ENCODE results near the gene NUBP1.
"Not testable (repeated sequence)": the region's sequence is repeated elsewhere in the genome, so short reads cannot be mapped to it uniquely, and the experiment has no call there.

NUBP1 gene

GRCh38 chr16:10787304-10787703 is 43.7 kb downstream of the NUBP1 start:
- WGBS (ENCODE audit: insufficient coverage) = 100% methylated on average over 4 of the region's 5 CpGs
- CTCF ChIA-PET = interaction anchor here (0.9 kb wide), 1 partner anchor 30 kb away, joined by 3 read pairs; no protein-coding TSS in a partner anchor

GRCh38 chr16:10788630-10789029 is 45.0 kb downstream of the NUBP1 start:
- H3K4me1 ChIP-seq (ENCODE audit: control extremely low read depth in 1 of 4, control insufficient read depth in 4 of 4, insufficient read depth in 4 of 4, low read length in 3 of 4); H3K27ac ChIP-seq (ENCODE audit: insufficient read depth in 1 of 2, low read depth in 1 of 2, low read length in 2 of 2, poor library complexity in 1 of 2, severe bottlenecking in 2 of 2); DNase-seq; POLR2A ChIA-PET; H3K27me3 ChIP-seq (replicated peaks in 2 of 5; ENCODE audit: control insufficient read depth in 4 of 5, insufficient read depth in 5 of 5, low read length in 4 of 5); H3K4me3 ChIP-seq (ENCODE audit: control insufficient read depth in 1 of 7, extremely low read depth in 1 of 7, insufficient read depth in 4 of 7, low read depth in 2 of 7, low read length in 6 of 7); H3K9me3 ChIP-seq (ENCODE audit: control extremely low read depth in 1 of 5, control insufficient read depth in 4 of 5, insufficient read depth in 2 of 5, low read depth in 1 of 5, low read length in 4 of 5); H3K36me3 ChIP-seq (ENCODE audit: control insufficient read depth in 4 of 4, insufficient read depth in 4 of 4, low read length in 3 of 4); CTCF ChIA-PET: not testable (repeated sequence)
- WGBS (ENCODE audit: insufficient coverage) = 96% methylated on average over 3 of the region's 4 CpGs

More at GRCh38 chr16:10787304-10787703, 43.7 kb downstream of the NUBP1 start:
- no peak overlapping the region for H3K27ac ChIP-seq (ENCODE audit: insufficient read depth in 1 of 2, low read depth in 1 of 2, low read length in 2 of 2, poor library complexity in 1 of 2, severe bottlenecking in 2 of 2)
- H3K27me3 ChIP-seq (replicated peaks in 2 of 5; ENCODE audit: control insufficient read depth in 4 of 5, insufficient read depth in 5 of 5, low read length in 4 of 5) = no peaks in the 10 kb centered on the region
- DNase-seq = no peak
- POLR2A ChIA-PET = no interaction called here
- H3K4me3 ChIP-seq (ENCODE audit: control insufficient read depth in 1 of 7, extremely low read depth in 1 of 7, insufficient read depth in 4 of 7, low read depth in 2 of 7, low read length in 6 of 7) = no peak overlapping the region
- no peaks in the 10 kb centered on the region for H3K36me3 ChIP-seq (ENCODE audit: control insufficient read depth in 4 of 4, insufficient read depth in 4 of 4, low read length in 3 of 4)
- H3K9me3 ChIP-seq (ENCODE audit: control extremely low read depth in 1 of 5, control insufficient read depth in 4 of 5, insufficient read depth in 2 of 5, low read depth in 1 of 5, low read length in 4 of 5) = no peaks in the 10 kb centered on the region
- H3K4me1 ChIP-seq (ENCODE audit: control extremely low read depth in 1 of 4, control insufficient read depth in 4 of 4, insufficient read depth in 4 of 4, low read length in 3 of 4) = no peaks in the 10 kb centered on the region

DNA sequence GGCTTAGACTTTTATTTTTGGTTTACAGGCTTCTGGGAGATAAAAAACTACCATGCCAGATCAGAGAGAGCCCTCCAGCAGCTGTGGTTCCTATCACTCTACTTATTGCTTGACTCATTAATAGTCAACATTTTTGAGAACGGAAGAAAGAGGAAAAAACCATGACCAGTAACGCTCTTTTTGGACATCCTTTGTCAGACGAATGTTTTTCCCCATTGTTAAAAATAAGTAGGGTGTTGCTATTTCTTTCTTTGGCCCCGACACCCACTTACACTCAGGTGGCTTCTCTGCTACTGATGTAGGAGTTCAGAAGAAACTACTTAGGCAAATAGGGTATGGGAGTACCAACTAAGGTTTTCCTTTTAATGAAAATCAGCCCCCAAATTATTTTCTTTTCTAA is 47.4 kb downstream of the NUBP1 start:
- WGBS (ENCODE audit: insufficient coverage) = 83% methylated on average over 2 of the region's 4 CpGs
- no peak overlapping the region for H3K4me3 ChIP-seq (ENCODE audit: control insufficient read depth in 1 of 7, extremely low read depth in 1 of 7, insufficient read depth in 4 of 7, low read depth in 2 of 7, low read length in 6 of 7)
- H3K36me3 ChIP-seq (ENCODE audit: control insufficient read depth in 4 of 4, insufficient read depth in 4 of 4, low read length in 3 of 4) = no peaks in the 10 kb centered on the region
- DNase-seq = no peak
- H3K9me3 ChIP-seq (ENCODE audit: control extremely low read depth in 1 of 5, control insufficient read depth in 4 of 5, insufficient read depth in 2 of 5, low read depth in 1 of 5, low read length in 4 of 5) = no peaks in the 10 kb centered on the region
- no peak overlapping the region for H3K27ac ChIP-seq (ENCODE audit: insufficient read depth in 1 of 2, low read depth in 1 of 2, low read length in 2 of 2, poor library complexity in 1 of 2, severe bottlenecking in 2 of 2)
- H3K4me1 ChIP-seq (ENCODE audit: control extremely low read depth in 1 of 4, control insufficient read depth in 4 of 4, insufficient read depth in 4 of 4, low read length in 3 of 4) = no peaks in the 10 kb centered on the region
- ChIA-PET POLR2A (no interaction called here), CTCF (no interaction called here)
- no peaks in the 10 kb centered on the region for H3K27me3 ChIP-seq (replicated peaks in 2 of 5; ENCODE audit: control insufficient read depth in 4 of 5, insufficient read depth in 5 of 5, low read length in 4 of 5)

DNA sequence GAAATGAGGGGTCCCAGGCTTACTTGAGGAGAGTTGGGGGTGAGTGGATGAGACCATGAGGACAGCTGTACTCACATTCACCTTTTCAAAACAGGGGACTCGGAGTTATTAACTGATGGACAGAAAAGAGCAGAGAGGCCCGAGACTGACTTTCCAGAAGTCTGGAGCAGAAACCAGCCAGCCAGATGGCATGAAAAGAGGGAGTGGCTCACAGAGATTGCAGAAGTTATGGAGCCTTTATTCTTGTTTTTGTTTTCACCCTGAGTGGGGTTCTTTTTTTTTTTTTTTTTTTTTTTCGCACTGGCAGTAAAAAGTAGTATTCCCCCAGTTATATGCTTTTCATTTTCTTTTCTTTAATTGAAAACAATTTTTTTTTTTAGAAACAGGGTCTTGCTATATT is 56.1 kb downstream of the NUBP1 start:
- peak in 1 of 3 donors; percentile 26 for DNase-seq
- H3K27me3 ChIP-seq (replicated peaks in 2 of 5; ENCODE audit: control insufficient read depth in 4 of 5, insufficient read depth in 5 of 5, low read length in 4 of 5) = no peaks in the 10 kb centered on the region
- H3K27ac ChIP-seq (ENCODE audit: insufficient read depth in 1 of 2, low read depth in 1 of 2, low read length in 2 of 2, poor library complexity in 1 of 2, severe bottlenecking in 2 of 2) = no peak overlapping the region
- WGBS (ENCODE audit: insufficient coverage) = 100% methylated on average over 1 of the region's 3 CpGs
- peaks cover 0 to 3% (median 0%) of the 10 kb centered on the region in 5 experiments for H3K9me3 ChIP-seq (ENCODE audit: control extremely low read depth in 1 of 5, control insufficient read depth in 4 of 5, insufficient read depth in 2 of 5, low read depth in 1 of 5, low read length in 4 of 5)
- H3K36me3 ChIP-seq (ENCODE audit: control insufficient read depth in 4 of 4, insufficient read depth in 4 of 4, low read length in 3 of 4) = no peaks in the 10 kb centered on the region
- H3K4me3 ChIP-seq (ENCODE audit: control insufficient read depth in 1 of 7, extremely low read depth in 1 of 7, insufficient read depth in 4 of 7, low read depth in 2 of 7, low read length in 6 of 7) = no peak overlapping the region
- POLR2A ChIA-PET = no interaction called here
- CTCF ChIA-PET = no interaction called here
- no peaks in the 10 kb centered on the region for H3K4me1 ChIP-seq (ENCODE audit: control extremely low read depth in 1 of 4, control insufficient read depth in 4 of 4, insufficient read depth in 4 of 4, low read length in 3 of 4)

DNA sequence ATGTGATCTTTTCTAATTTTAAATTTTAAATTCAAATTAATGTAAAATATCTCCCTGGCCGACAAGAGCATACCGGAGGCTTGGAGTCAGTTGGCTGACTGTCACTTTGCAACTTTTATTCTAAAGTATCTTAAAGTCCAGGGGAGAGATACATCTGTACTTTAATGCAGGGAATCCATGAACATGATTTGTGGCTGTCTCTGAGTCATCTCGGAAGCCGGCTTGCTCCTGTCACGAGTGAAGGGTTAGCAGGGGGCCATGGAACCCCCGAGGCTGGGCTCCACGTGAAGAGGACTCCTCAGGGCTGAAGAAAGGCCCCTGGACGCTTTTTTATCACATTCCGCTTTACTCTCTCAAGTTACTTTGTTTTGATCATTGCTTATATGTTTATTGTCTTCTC is 61.7 kb downstream of the NUBP1 start:
- Histone ChIP-seq H3K36me3 (ENCODE audit: control insufficient read depth in 4 of 4, insufficient read depth in 4 of 4, low read length in 3 of 4) (no peaks in the 10 kb centered on the region), H3K4me3 (ENCODE audit: control insufficient read depth in 1 of 7, extremely low read depth in 1 of 7, insufficient read depth in 4 of 7, low read depth in 2 of 7, low read length in 6 of 7) (no peak overlapping the region), H3K27ac (ENCODE audit: insufficient read depth in 1 of 2, low read depth in 1 of 2, low read length in 2 of 2, poor library complexity in 1 of 2, severe bottlenecking in 2 of 2) (no peak overlapping the region), H3K27me3 (replicated peaks in 2 of 5; ENCODE audit: control insufficient read depth in 4 of 5, insufficient read depth in 5 of 5, low read length in 4 of 5) (no peaks in the 10 kb centered on the region), H3K4me1 (ENCODE audit: control extremely low read depth in 1 of 4, control insufficient read depth in 4 of 4, insufficient read depth in 4 of 4, low read length in 3 of 4) (no peaks in the 10 kb centered on the region), H3K9me3 (ENCODE audit: control extremely low read depth in 1 of 5, control insufficient read depth in 4 of 5, insufficient read depth in 2 of 5, low read depth in 1 of 5, low read length in 4 of 5) (peaks cover 0 to 4% (median 0%) of the 10 kb centered on the region in 5 experiments)
- WGBS (ENCODE audit: insufficient coverage) = 92% methylated on average over 4 of the region's 9 CpGs
- CTCF ChIA-PET = interaction anchor here (1.6 kb wide), 1 partner anchor 12 kb away, joined by 3 read pairs; no protein-coding TSS in a partner anchor
- POLR2A ChIA-PET = no interaction called here
- DNase-seq = no peak

- Histone ChIP-seq H3K4me3 (ENCODE audit: control insufficient read depth in 1 of 7, extremely low read depth in 1 of 7, insufficient read depth in 4 of 7, low read depth in 2 of 7, low read length in 6 of 7) (no peak overlapping the region), H3K4me1 (ENCODE audit: control extremely low read depth in 1 of 4, control insufficient read depth in 4 of 4, insufficient read depth in 4 of 4, low read length in 3 of 4) (no peaks in the 10 kb centered on the region), H3K36me3 (ENCODE audit: control insufficient read depth in 4 of 4, insufficient read depth in 4 of 4, low read length in 3 of 4) (no peaks in the 10 kb centered on the region), H3K27ac (ENCODE audit: insufficient read depth in 1 of 2, low read depth in 1 of 2, low read length in 2 of 2, poor library complexity in 1 of 2, severe bottlenecking in 2 of 2) (no peak overlapping the region), H3K27me3 (replicated peaks in 2 of 5; ENCODE audit: control insufficient read depth in 4 of 5, insufficient read depth in 5 of 5, low read length in 4 of 5) (no peaks in the 10 kb centered on the region), H3K9me3 (ENCODE audit: control extremely low read depth in 1 of 5, control insufficient read depth in 4 of 5, insufficient read depth in 2 of 5, low read depth in 1 of 5, low read length in 4 of 5) (peaks cover 0 to 4% (median 0%) of the 10 kb centered on the region in 5 experiments)
- no peak for DNase-seq
- CTCF ChIA-PET = interaction anchor here (1.1 to 1.6 kb wide), 2 partner anchors 11 to 88 kb away, joined by 3 read pairs; no protein-coding TSS in a partner anchor
- POLR2A ChIA-PET = interaction anchor here (0.6 kb wide), 1 partner anchor 9 kb away, joined by 5 read pairs; no protein-coding TSS in a partner anchor
- WGBS (ENCODE audit: insufficient coverage) = 100% methylated on average over 4 of the region's 6 CpGs
Measured at GRCh38 chr16:10806698-10807097, 63.1 kb downstream of the NUBP1 start.

- 33% methylated on average over 1 of the region's 3 CpGs for whole genome bisulfite sequencing (ENCODE audit: insufficient coverage)
- CTCF ChIA-PET = no interaction called here
- POLR2A ChIA-PET = no interaction called here
Measured at GRCh38 chr16:10808218-10808617, 64.6 kb downstream of the NUBP1 start.

More at GRCh38 chr16:10808218-10808617, 64.6 kb downstream of the NUBP1 start:
- peaks cover 0 to 4% (median 0%) of the 10 kb centered on the region in 5 experiments for H3K9me3 ChIP-seq (ENCODE audit: control extremely low read depth in 1 of 5, control insufficient read depth in 4 of 5, insufficient read depth in 2 of 5, low read depth in 1 of 5, low read length in 4 of 5)
- no peak overlapping the region for H3K27ac ChIP-seq (ENCODE audit: insufficient read depth in 1 of 2, low read depth in 1 of 2, low read length in 2 of 2, poor library complexity in 1 of 2, severe bottlenecking in 2 of 2)
- H3K4me3 ChIP-seq (ENCODE audit: control insufficient read depth in 1 of 7, extremely low read depth in 1 of 7, insufficient read depth in 4 of 7, low read depth in 2 of 7, low read length in 6 of 7) = no peak overlapping the region
- DNase-seq = no peak
- no peaks in the 10 kb centered on the region for H3K27me3 ChIP-seq (replicated peaks in 2 of 5; ENCODE audit: control insufficient read depth in 4 of 5, insufficient read depth in 5 of 5, low read length in 4 of 5)
- no peaks in the 10 kb centered on the region for H3K36me3 ChIP-seq (ENCODE audit: control insufficient read depth in 4 of 4, insufficient read depth in 4 of 4, low read length in 3 of 4)
- no peaks in the 10 kb centered on the region for H3K4me1 ChIP-seq (ENCODE audit: control extremely low read depth in 1 of 4, control insufficient read depth in 4 of 4, insufficient read depth in 4 of 4, low read length in 3 of 4)

Measured in common myeloid progenitor, CD34-positive (primary cell).